ENCODE results near the gene ST3GAL3. TPM values are rescaled to one million over a fixed set of nuclear protein-coding genes. Genes with fewer than 3 reads are reported as not detected.

Gene ST3GAL3
- total RNA-seq, 4 donors from 2014 or later: 32.2 to 57.4 (median 38.3) TPM

DNA sequence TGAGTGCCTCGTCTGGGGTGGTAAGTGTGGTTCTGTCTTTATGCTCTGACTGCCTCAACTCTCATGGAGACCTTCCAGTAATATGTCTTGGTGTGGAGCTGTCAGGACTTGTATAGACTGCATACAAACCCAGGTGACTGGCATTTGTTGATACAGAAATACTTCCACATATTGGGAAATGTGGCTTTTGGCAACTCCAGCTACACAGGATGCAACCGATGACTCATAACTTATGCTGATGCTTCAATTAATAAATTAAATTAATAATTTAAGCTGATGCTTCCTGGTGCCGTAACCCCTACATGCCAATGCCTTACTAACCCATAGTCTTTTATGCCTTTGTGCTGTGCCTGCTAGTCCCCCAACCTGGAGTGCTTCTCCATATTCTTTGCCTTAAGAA, 154.0 kb downstream of the ST3GAL3 start:
- H3K27me3 ChIP-seq: no peaks in the 10 kb centered on the region
- ATAC-seq (peak in 1 of 2 donors; percentile 38), DNase-seq (no peak)
- intact Hi-C loops (cut with DNase I; ENCODE audit: low total_unique reads) (loop anchor here (5.0 kb wide), 1 partner anchor 86 kb away; the partner anchor contains the start of gene IPO13), in situ Hi-C loops (cut with MboI; ENCODE audit: low sequenced_read_pairs in 4 of 4) (no loop called here)
- H3K4me1 ChIP-seq: peaks cover 36 to 57% of the 10 kb centered on the region in 2 donors
- H3K9me3 ChIP-seq: no peaks in the 10 kb centered on the region
- H3K27ac ChIP-seq: peak overlapping the region; percentile 68 to 80 (median 78)
- no peaks in the 10 kb centered on the region for H3K36me3 ChIP-seq
- TF ChIP-seq CTCF (IDR thresholded peaks at IDR 0.05 in 4 of 5, conservative IDR thresholded peaks at IDR 0.05 in 1 of 5): no peak
- no peak overlapping the region for H3K4me3 ChIP-seq

DNA sequence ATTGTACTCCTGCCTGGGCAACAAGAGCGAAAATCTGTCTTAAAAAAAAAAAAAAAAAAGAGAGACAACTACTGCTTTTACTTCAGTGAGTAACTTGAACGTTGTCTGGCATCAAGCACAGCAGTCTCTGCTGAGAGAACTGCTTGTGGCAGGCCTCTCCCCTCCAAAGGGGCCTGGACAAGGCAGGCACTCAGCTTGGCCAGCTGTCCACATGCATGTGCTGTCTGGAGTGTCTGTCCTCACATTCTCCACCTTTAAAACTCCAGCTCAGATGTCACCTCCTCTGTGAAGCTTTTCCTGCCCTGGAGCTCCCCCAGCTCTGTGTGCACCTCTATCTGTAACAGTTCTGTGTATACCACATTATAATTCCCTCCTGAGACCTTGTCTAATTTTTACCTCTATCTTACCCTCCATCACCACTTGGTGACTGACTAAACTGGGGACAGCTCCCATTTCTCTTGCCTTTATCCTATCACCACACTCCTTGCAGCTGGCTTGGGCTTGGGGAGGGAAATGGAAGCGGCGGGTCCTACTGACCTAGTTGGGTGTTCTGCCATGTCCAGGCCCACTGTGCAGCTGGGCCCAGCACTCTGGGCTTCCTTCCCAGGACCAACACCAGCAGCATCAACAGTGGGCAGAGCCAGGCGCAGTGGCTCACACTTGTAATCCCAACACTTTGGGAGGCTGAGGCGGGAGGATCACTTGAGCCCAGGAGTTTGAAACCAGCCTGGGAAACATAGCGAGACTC, 154.8 kb downstream of the ST3GAL3 start:
- peaks cover 40 to 64% of the 10 kb centered on the region in 2 donors for H3K4me1 ChIP-seq
- H3K4me3 ChIP-seq: no peak overlapping the region
- no peaks in the 10 kb centered on the region for H3K9me3 ChIP-seq
- in situ Hi-C loops (cut with MboI; ENCODE audit: low sequenced_read_pairs in 4 of 4): no loop called here
- no peak for TF ChIP-seq CTCF (IDR thresholded peaks at IDR 0.05 in 4 of 5, conservative IDR thresholded peaks at IDR 0.05 in 1 of 5)
- TF ChIP-seq POLR2A (IDR thresholded peaks at IDR 0.05): no peak
- ATAC-seq: peak; percentile 48 to 53
- H3K27me3 ChIP-seq: no peaks in the 10 kb centered on the region
- peak; percentile 45 to 67 for DNase-seq
- intact Hi-C loops (cut with DNase I; ENCODE audit: low total_unique reads): loop anchor here (5.0 kb wide), 1 partner anchor 85 kb away; the partner anchor contains the start of gene IPO13
- no peaks in the 10 kb centered on the region for H3K36me3 ChIP-seq
- peak overlapping the region; percentile 68 to 80 (median 78) for H3K27ac ChIP-seq

- no peaks in the 10 kb centered on the region for H3K27me3 ChIP-seq
- no peak overlapping the region for H3K4me3 ChIP-seq
- H3K9me3 ChIP-seq: no peaks in the 10 kb centered on the region
- DNase-seq (peak; percentile 40 to 64), ATAC-seq (peak; percentile 77 to 88)
- no peaks in the 10 kb centered on the region for H3K36me3 ChIP-seq
- intact Hi-C loops (cut with DNase I; ENCODE audit: low total_unique reads) (loop anchor here (5.0 kb wide), 1 partner anchor 83 kb away; the partner anchor contains the start of gene IPO13), in situ Hi-C loops (cut with MboI; ENCODE audit: low sequenced_read_pairs in 4 of 4) (no loop called here)
- H3K4me1 ChIP-seq: peaks cover 52 to 82% of the 10 kb centered on the region in 2 donors
- TF ChIP-seq CTCF (IDR thresholded peaks at IDR 0.05 in 4 of 5, conservative IDR thresholded peaks at IDR 0.05 in 1 of 5) (no peak), POLR2A (IDR thresholded peaks at IDR 0.05) (no peak)
- H3K27ac ChIP-seq: peak overlapping the region; percentile 70 to 77 (median 76)
Observed at GRCh38 chr1:43864111-43865045, 157.0 kb downstream of the ST3GAL3 start.

DNA sequence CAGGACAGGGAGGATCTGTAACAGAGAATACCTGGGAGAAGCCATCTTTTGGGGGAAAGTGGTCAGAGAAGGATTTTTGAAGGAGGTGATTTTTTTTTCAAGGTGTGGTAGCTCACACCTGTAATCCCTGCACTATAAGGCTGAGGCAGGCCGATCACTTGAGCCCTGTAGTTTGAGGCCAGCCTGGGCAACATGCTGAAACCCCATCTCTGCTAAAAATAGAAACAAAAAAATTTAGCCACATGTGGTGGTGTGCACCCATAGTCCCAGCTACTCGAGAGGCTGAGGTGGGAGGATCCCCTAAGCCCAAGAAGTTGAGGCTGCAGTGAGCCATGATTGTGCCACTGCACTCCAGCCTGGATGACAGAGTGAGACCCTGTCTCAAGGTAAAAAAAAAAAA, 158.9 kb downstream of the ST3GAL3 start:
- in situ Hi-C loops (cut with MboI; ENCODE audit: low sequenced_read_pairs in 4 of 4) (no loop called here), intact Hi-C loops (cut with DNase I; ENCODE audit: low total_unique reads) (no loop called here)
- ATAC-seq: no peak
- no peak for TF ChIP-seq POLR2A (IDR thresholded peaks at IDR 0.05)
- Histone ChIP-seq H3K27me3 (no peaks in the 10 kb centered on the region), H3K4me3 (no peak overlapping the region), H3K9me3 (no peaks in the 10 kb centered on the region), H3K36me3 (no peaks in the 10 kb centered on the region), H3K27ac (peak overlapping the region in 1 of 4 donors; percentile 67), H3K4me1 (peaks cover 67 to 87% of the 10 kb centered on the region in 2 donors)
- no peak for DNase-seq
